Choroid plexus epithelial cell (primary cell): ENCODE data around the gene CHST12.

Experiments used
- DNase-seq: peaks from one replicate; pipeline ENCODE4 v3.0.0-alpha.2; 2010; ENCODE audit warnings: low read depth
- H3K4me3 ChIP-seq: 2 replicates; pipeline ENCODE4 v1.5.1; 2011; ENCODE audit warnings: low read depth, mild to moderate bottlenecking, control low read depth, low read length, moderate library complexity
- CTCF ChIP-seq: conservative IDR thresholded peaks from 2 replicates; pipeline ENCODE4 v1.5.1; 2011; ENCODE audit warnings: low read depth, mild to moderate bottlenecking, control low read depth, inconsistent platforms, low read length, moderate library complexity

Gene CHST12

GRCh38 chr7:2476298-2476697, 72.9 kb downstream of the CHST12 start, which contains the start of gene GRIFIN:
Gene GRIFIN, minus strand, starts transcription at chr7:2476398. Its CDS starts 15 bp downstream, at chr7:2476383.
- no peak for TF ChIP-seq CTCF
- no peak within 1 kb of the TSS for H3K4me3 ChIP-seq
- no peak for DNase-seq

GRCh38 chr7:2476776-2477446, 73.5 kb downstream of the CHST12 start:
- TF ChIP-seq CTCF, result no peak
- no peak overlapping the region for H3K4me3 ChIP-seq
- no peak for DNase-seq

DNA sequence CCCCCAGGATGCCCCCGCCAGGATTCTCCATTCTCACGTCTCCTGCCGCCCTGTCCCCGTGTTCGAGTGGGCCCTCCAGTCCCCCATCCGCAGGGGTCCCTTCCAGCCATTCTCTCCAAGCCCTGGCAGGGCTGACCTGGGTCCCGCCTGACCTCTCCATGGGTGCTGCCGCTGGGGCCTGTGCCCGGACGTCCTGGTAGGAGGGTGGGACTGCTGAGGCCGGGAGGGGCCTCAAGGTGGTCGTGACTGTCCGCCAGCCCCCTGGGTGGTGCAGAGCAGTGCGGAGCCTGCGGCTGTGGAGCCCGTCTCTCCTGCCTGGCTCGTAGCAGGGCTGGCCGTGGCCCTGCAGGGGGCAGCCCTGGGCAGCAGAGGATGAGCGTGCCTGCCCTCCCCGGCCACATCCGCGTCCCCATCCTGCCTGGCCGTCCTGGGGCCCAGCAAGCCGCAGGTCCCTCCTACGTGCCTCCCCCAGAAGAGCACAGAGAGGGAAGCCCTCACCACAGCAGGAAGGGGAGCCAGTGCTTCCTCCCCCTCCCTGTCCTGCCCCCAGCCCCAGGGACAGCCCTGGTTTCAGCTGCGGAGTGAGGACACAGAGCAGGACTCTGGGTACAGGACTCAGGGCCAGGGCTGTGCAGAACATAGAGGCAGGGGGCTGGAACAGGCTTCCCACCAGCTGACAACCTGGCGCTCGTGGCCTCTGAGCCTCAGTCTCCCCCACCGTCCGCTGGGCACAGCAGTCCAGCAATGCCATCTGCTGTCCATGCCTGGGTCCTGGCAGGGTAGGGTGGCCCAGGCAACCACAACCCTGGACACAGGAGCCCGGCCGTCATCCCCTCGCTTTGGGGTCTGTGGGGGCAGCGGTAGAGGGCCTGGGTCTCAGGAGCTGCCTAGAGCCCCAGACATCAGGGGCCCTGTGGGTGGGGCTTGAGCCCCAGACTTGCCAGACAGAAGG, 74.3 kb downstream of the CHST12 start:
- peak; percentile 80 for TF ChIP-seq CTCF
- H3K4me3 ChIP-seq, result no peak overlapping the region
- peak; percentile 57 for DNase-seq

DNA sequence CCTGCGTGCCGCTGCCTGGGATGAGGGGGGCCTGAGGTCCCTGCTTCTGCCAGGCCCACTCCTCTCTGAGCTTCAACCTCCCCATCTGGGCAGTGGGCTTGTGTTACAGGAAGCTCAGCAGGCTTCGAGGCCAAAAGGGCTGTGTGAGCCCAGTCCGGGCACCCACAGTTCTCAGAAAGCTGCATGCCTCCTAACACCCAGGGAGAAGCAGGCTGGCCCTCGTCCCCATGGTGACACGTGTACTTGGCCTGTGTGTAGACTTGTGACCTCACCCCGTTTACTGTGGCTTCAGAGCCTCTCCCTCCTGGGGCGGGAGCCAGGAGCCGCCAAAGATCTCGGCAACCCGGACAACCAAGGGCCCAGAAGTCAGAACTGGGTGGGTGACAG, 75.0 kb downstream of the CHST12 start:
- TF ChIP-seq CTCF, result no peak

GRCh38 chr7:2478800-2479199, 75.4 kb downstream of the CHST12 start:
- H3K4me3 ChIP-seq, result no peak overlapping the region
- DNase-seq, result no peak
- no peak for TF ChIP-seq CTCF

More for the DNA sequence above, 75.0 kb downstream of the CHST12 start:
- H3K4me3 ChIP-seq, result no peak overlapping the region
- DNase-seq, result peak; percentile 19

GRCh38 chr7:2479276-2480069, 76.1 kb downstream of the CHST12 start:
- DNase-seq, result no peak
- H3K4me3 ChIP-seq, result no peak overlapping the region
- TF ChIP-seq CTCF, result no peak
